Nephron progenitor cell (in vitro differentiated cells): Measurements from ENCODE around the gene NPTX1.

ENCODE experiments used
- DNase-seq: peaks from one replicate; pipeline ENCODE4 v3.0.0; 2021
- H3K27ac Mint-ChIP-seq: 2 replicates; pipeline ENCODE4 v1.8.0; 2021; ENCODE audit warnings: mild to moderate bottlenecking, moderate library complexity, mixed read lengths
- H3K27me3 Mint-ChIP-seq: 2 replicates; pipeline ENCODE4 v1.8.0; 2021; ENCODE audit warnings: mild to moderate bottlenecking, low read depth, mixed read lengths; ENCODE audit not compliant: poor library complexity
- H3K36me3 Mint-ChIP-seq: 2 replicates; pipeline ENCODE4 v1.8.0; 2021; ENCODE audit warnings: low read depth, mixed read lengths
- H3K4me1 Mint-ChIP-seq: 2 replicates; pipeline ENCODE4 v1.8.0; 2021; ENCODE audit warnings: mixed read lengths
- H3K4me3 Mint-ChIP-seq: 2 replicates; pipeline ENCODE4 v1.8.0; 2021; ENCODE audit warnings: mild to moderate bottlenecking, moderate library complexity, mixed read lengths
- H3K9me3 Mint-ChIP-seq: 2 replicates; pipeline ENCODE4 v1.8.0; 2021; ENCODE audit warnings: mild to moderate bottlenecking, moderate library complexity, mixed read lengths
- TF ChIP-seq, protein P1 (sequence below): fragments of 200-600 bp; sonication (generic); IDR thresholded peaks from 2 replicates; pipeline ENCODE4 v1.5.0; 2021; ENCODE audit warnings: antibody characterized with exemption

Gene NPTX1

GRCh38 chr17:80497726-80498241 is 21.4 kb upstream of the NPTX1 start:
- peaks cover 55% of the 10 kb centered on the region for H3K4me1 Mint-ChIP-seq
- peaks cover 61% of the 10 kb centered on the region for H3K27me3 Mint-ChIP-seq
- no peak overlapping the region for H3K4me3 Mint-ChIP-seq
- H3K36me3 Mint-ChIP-seq: no peaks in the 10 kb centered on the region
- DNase-seq: no peak
- peak overlapping the region; percentile 0 for H3K27ac Mint-ChIP-seq
- H3K9me3 Mint-ChIP-seq: no peaks in the 10 kb centered on the region
- TF ChIP-seq, protein P1, sequence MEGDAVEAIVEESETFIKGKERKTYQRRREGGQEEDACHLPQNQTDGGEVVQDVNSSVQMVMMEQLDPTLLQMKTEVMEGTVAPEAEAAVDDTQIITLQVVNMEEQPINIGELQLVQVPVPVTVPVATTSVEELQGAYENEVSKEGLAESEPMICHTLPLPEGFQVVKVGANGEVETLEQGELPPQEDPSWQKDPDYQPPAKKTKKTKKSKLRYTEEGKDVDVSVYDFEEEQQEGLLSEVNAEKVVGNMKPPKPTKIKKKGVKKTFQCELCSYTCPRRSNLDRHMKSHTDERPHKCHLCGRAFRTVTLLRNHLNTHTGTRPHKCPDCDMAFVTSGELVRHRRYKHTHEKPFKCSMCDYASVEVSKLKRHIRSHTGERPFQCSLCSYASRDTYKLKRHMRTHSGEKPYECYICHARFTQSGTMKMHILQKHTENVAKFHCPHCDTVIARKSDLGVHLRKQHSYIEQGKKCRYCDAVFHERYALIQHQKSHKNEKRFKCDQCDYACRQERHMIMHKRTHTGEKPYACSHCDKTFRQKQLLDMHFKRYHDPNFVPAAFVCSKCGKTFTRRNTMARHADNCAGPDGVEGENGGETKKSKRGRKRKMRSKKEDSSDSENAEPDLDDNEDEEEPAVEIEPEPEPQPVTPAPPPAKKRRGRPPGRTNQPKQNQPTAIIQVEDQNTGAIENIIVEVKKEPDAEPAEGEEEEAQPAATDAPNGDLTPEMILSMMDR: no peak

DNA sequence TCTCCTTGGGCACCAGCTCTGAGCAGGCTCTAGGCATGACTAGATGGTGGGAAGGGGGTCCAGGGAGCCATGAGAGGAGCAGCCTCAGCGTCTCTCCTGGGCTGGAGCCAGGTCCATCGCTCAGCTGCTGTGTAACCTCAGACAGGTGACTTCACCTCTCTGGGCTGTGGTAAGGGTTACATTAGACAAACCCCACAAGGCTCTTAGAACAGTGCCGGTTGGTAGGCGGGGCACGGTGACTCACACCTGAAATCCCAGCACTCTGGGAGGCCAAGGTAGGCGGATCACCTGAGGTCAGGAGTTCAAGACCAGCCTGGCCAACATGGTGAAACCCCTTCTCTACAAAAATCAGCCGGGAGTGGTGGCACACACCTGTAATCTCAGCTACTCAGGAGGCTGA is 18.1 kb upstream of the NPTX1 start:
- H3K27ac Mint-ChIP-seq: no peak overlapping the region
- no peak for DNase-seq
- H3K27me3 Mint-ChIP-seq: peaks cover 70% of the 10 kb centered on the region
- H3K4me1 Mint-ChIP-seq: peaks cover 34% of the 10 kb centered on the region
- TF ChIP-seq, protein P1: no peak
- H3K9me3 Mint-ChIP-seq: no peaks in the 10 kb centered on the region
- H3K4me3 Mint-ChIP-seq: no peak overlapping the region
- H3K36me3 Mint-ChIP-seq: no peaks in the 10 kb centered on the region

GRCh38 chr17:80492343-80493136 is 16.1 kb upstream of the NPTX1 start:
- H3K9me3 Mint-ChIP-seq: no peaks in the 10 kb centered on the region
- DNase-seq: no peak
- no peak overlapping the region for H3K27ac Mint-ChIP-seq
- H3K4me3 Mint-ChIP-seq: peak overlapping the region; percentile 7
- H3K36me3 Mint-ChIP-seq: no peaks in the 10 kb centered on the region
- H3K4me1 Mint-ChIP-seq: peaks cover 16% of the 10 kb centered on the region
- TF ChIP-seq, protein P1: no peak
- H3K27me3 Mint-ChIP-seq: peaks cover 72% of the 10 kb centered on the region

DNA sequence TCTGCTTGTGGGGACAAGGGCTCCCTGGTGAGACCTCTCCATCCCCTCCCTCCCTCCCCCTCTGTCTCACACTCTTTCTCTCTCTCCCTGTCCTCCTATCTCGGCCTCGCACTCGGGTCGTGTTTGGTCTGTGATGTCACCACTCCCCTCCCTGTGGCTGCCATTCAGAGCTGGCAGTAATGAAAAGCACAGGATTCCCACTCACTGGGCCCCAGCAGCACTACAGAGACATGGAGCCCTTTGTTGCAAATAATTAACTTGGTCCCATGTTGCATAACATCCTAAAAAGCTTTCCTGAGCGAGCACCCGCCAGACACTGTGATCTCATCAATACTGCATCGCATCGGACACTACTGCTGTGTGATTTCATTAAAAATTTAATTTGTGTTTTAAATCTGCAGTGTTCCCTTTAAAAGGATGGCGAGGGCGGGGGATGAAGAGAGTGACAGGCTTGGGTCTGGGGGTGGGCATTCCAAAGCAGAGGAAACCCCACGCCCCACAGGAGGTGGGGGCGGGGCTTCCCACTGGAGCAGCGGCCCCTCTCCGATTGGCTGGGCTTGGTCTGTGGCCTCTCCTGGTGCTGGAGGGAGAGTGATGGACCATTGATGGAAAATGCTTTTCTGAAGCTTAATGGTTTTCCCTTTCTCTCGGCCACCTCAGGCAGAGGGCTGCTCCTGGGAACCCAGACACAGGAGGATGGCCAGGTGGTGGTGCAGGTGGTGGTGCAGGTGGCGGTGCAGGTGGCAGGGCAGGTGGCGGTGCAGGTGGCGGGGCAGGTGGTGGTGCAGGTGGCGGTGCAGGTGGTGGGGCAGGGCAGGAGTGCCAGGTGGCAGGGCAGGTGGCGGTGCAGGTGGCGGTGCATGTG is 15.3 kb upstream of the NPTX1 start:
- Mint-ChIP-seq H3K4me3 (no peak overlapping the region), H3K4me1 (peaks cover 16% of the 10 kb centered on the region), H3K36me3 (no peaks in the 10 kb centered on the region), H3K9me3 (no peaks in the 10 kb centered on the region), H3K27me3 (peaks cover 73% of the 10 kb centered on the region), H3K27ac (no peak overlapping the region)
- DNase-seq: peak; percentile 66
- TF ChIP-seq, protein P1: no peak

DNA sequence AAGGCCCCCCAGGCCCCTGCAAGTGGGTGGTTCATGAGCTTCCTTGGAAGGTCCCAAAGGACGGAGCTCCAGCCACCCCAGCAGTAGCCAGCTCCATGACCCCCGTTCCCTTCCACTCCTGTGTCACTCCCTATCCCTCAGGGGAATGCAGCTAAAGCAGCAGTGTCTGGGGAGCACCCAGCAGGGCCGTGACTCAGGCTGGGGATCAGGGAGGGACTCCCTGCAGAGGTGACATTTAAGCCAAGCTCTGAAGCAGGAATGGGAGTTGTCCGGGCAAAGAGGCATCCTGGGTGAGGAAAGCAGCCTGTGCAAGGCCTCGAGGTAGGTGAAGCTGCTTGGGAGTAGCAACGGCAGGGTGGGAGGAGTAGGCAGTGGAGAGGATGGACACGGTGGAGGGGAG is 11.1 kb upstream of the NPTX1 start:
- no peaks in the 10 kb centered on the region for H3K9me3 Mint-ChIP-seq
- no peak overlapping the region for H3K4me3 Mint-ChIP-seq
- peaks cover 73% of the 10 kb centered on the region for H3K27me3 Mint-ChIP-seq
- H3K36me3 Mint-ChIP-seq: no peaks in the 10 kb centered on the region
- TF ChIP-seq, protein P1: no peak
- no peak for DNase-seq
- H3K27ac Mint-ChIP-seq: no peak overlapping the region
- peaks cover 6% of the 10 kb centered on the region for H3K4me1 Mint-ChIP-seq
